Panc1 (cell line): ENCODE results near the gene TMEM120B. TPM values are rescaled to one million over a fixed set of nuclear protein-coding genes. Genes with fewer than 3 reads are reported as not detected.

Experiments used
- ATAC-seq: fragments of 200-7000 bp; cut with Tn5 transposase; 2 replicates; pipeline ENCODE4 v1.9.1; 2020; ENCODE audit warnings: mild to moderate bottlenecking, moderate library complexity
- BruUV-seq: library from RNA; stranded (reverse); fragments of 400-500 nt; replicated peaks from 2 replicates; lab custom pipeline; 2021; lab: Mats Ljungman, UMichigan
- CTCF ChIA-PET: fragments of 300-600 bp; sonication (Branson Sonifier 250); formaldehyde crosslinking; loops from one replicate; lab custom pipeline; 2022; ENCODE audit warnings: antibody characterized with exemption; lab: Charles Lee
- POLR2A ChIA-PET: fragments of 300-600 bp; sonication (Branson Sonifier 250); formaldehyde crosslinking; loops from one replicate; lab custom pipeline; 2022; ENCODE audit warnings: antibody characterized with exemption; lab: Charles Lee
- DNase-seq: peaks from one replicate; pipeline ENCODE4 v3.0.0-alpha.2; 2010; ENCODE audit warnings: low read depth, low spot score
- H3K27ac ChIP-seq: 2 replicates; pipeline ENCODE4 v1.5.1; 2011; ENCODE audit warnings: mild to moderate bottlenecking, low read length, inconsistent platforms
- H3K27me3 ChIP-seq: fragments of 200-500 bp; sonication (Bioruptor generic); 2 replicates; pipeline ENCODE4 v1.6.0; 2014; ENCODE audit warnings: low read length, inconsistent platforms; ENCODE audit not compliant: control insufficient read depth, insufficient read depth
- H3K36me3 ChIP-seq: fragments of 200-500 bp; sonication (Bioruptor generic); 2 replicates; pipeline ENCODE4 v1.5.1; 2014; ENCODE audit warnings: inconsistent platforms, mild to moderate bottlenecking, low read length, moderate library complexity; ENCODE audit not compliant: control insufficient read depth, insufficient read depth
- H3K4me1 ChIP-seq: 2 replicates; pipeline ENCODE4 v1.5.1; 2011; ENCODE audit warnings: inconsistent platforms, mild to moderate bottlenecking, low read length, moderate library complexity; ENCODE audit not compliant: control insufficient read depth, insufficient read depth
- H3K4me3 ChIP-seq, 2 experiments: 2 replicates each; pipeline ENCODE4 v1.5.1; 2011 to 2012; ENCODE audit warnings: low read depth in 2 of 2, low read length in 2 of 2, mild to moderate bottlenecking in 2 of 2, inconsistent platforms in 1 of 2, moderate library complexity in 1 of 2
- H3K9me3 ChIP-seq: fragments of 200-500 bp; sonication (Bioruptor generic); 2 replicates; pipeline ENCODE4 v1.5.1; 2014; ENCODE audit warnings: low read depth, mild to moderate bottlenecking, inconsistent platforms, low read length, moderate library complexity; ENCODE audit not compliant: control insufficient read depth, insufficient read depth
- CTCF ChIP-seq: fragments of 450-650 bp; IDR thresholded peaks from 2 replicates; pipeline ENCODE4 v1.5.1; 2017; ENCODE audit warnings: mild to moderate bottlenecking
- POLR2AphosphoS5 ChIP-seq: IDR thresholded peaks from 2 replicates; pipeline ENCODE4 v1.6.1; 2012; ENCODE audit warnings: mild to moderate bottlenecking, low read depth, low read length, moderate library complexity
- SIN3A ChIP-seq: IDR thresholded peaks from 2 replicates; pipeline ENCODE4 v1.6.1; 2012; ENCODE audit warnings: low read depth, mild to moderate bottlenecking, low read length, moderate library complexity, borderline replicate concordance; ENCODE audit not compliant: insufficient read depth
- TCF7L2 ChIP-seq: IDR thresholded peaks from 2 replicates; pipeline ENCODE4 v1.6.1; 2011; ENCODE audit warnings: mild to moderate bottlenecking, low read depth, low read length, inconsistent platforms
- in situ Hi-C: cut with HindIII; loops from 2 replicates; pipeline ENCODE4 v1.10.0; 2016; ENCODE audit warnings: low sequenced_read_pairs, low pct_unique_long_range_greater_than_20kb
- intact Hi-C: fragments of 100-400 bp; cut with micrococcal nuclease; formaldehyde crosslinking; loops from one replicate; pipeline ENCODE4 v1.10.0; 2022; ENCODE audit not compliant: unreplicated experiment
- total RNA-seq: library from RNA; stranded (reverse); gene quantifications from one replicate; pipeline ENCODE4 v1.2.1, GENCODE V29; 2021; ENCODE audit not compliant: unreplicated experiment
- TF ChIP-seq, protein P1 (sequence below), 2 experiments: IDR thresholded peaks; 2 replicates each; pipeline ENCODE4 v1.6.1; 2011 to 2012; ENCODE audit warnings: low read depth in 2 of 2, control low read depth in 1 of 2, low read length in 1 of 2, mild to moderate bottlenecking in 1 of 2, moderate library complexity in 1 of 2; ENCODE audit not compliant: insufficient read depth in 1 of 2

The TMEM120B gene
- total RNA-seq, 1 experiment from 2014 or later = 22.3 TPM

DNA sequence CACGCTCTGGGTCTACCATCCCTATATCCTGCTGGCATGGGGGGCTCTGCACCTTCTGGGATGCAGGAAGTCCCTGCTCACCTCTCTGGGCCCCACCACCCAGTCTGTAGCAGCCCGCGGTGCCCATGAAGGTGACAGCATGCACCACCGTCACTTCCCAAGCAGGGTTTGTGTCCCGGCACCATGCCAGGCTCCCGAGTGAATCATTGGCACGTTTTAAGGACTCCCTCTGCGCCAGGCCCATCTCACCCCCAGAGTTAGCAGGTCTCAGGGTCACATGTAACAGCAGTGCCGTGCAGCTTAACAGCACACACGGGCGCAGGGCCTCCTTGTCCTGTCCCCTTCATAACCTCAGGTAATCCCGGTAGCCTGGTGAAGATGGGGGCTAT lies 111.2 kb downstream of the TMEM120B start:
- CTCF ChIA-PET = interaction anchor here (0.6 to 0.8 kb wide), 2 partner anchors 17 to 65 kb away, joined by 3 to 4 read pairs; partner anchors contain the start of gene PSMD9

DNA sequence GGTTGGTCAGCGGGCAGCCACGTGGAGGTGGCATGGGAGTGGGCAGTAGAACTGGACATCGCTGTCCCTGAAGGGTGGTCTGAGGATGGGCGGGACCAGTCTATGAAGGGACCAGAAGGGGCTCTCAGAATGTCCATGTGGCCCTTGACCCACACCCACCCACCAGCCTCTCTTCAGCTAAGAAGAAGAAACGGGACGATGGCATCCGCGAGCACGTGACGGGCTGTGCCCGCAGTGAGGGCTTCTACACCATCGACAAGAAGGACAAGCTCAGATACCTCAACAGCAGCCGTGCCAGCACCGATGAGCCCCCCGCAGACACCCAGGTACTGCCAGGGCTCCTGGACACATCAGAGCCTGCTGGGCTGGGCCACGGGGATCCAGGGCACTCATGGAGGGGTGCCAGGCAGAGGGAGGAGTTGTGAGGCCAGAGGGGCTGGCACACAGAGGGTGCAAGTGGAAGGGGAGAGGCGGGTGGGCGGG lies 112.5 kb downstream of the TMEM120B start:
- no peaks in the 10 kb centered on the region; the same call in none of the 2 replicates for H3K36me3 ChIP-seq
- intact Hi-C loops = no loop called here
- H3K27ac ChIP-seq = no peak overlapping the region
- no TSS peak for BruUV-seq
- 0 out of 2 replicates have a peak, but pooled peaks have one; percentile 13 for ATAC-seq
- DNase-seq = no peak
- no peaks in the 10 kb centered on the region for H3K27me3 ChIP-seq
- TF ChIP-seq POLR2AphosphoS5 = no peak; the same call in 1 of the 2 replicates
- TF ChIP-seq TCF7L2 = no peak
- TF ChIP-seq SIN3A = no peak
- TF ChIP-seq, protein P1, sequence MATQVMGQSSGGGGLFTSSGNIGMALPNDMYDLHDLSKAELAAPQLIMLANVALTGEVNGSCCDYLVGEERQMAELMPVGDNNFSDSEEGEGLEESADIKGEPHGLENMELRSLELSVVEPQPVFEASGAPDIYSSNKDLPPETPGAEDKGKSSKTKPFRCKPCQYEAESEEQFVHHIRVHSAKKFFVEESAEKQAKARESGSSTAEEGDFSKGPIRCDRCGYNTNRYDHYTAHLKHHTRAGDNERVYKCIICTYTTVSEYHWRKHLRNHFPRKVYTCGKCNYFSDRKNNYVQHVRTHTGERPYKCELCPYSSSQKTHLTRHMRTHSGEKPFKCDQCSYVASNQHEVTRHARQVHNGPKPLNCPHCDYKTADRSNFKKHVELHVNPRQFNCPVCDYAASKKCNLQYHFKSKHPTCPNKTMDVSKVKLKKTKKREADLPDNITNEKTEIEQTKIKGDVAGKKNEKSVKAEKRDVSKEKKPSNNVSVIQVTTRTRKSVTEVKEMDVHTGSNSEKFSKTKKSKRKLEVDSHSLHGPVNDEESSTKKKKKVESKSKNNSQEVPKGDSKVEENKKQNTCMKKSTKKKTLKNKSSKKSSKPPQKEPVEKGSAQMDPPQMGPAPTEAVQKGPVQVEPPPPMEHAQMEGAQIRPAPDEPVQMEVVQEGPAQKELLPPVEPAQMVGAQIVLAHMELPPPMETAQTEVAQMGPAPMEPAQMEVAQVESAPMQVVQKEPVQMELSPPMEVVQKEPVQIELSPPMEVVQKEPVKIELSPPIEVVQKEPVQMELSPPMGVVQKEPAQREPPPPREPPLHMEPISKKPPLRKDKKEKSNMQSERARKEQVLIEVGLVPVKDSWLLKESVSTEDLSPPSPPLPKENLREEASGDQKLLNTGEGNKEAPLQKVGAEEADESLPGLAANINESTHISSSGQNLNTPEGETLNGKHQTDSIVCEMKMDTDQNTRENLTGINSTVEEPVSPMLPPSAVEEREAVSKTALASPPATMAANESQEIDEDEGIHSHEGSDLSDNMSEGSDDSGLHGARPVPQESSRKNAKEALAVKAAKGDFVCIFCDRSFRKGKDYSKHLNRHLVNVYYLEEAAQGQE (IDR thresholded peaks at IDR 0.05; ENCODE audit: insufficient read depth in 1 of 2, low read depth in 2 of 2, low read length in 1 of 2) = no peak
- TF ChIP-seq CTCF = no peak
- in situ Hi-C loops = no loop called here
- CTCF ChIA-PET = interaction anchor here (1.2 kb wide), 1 partner anchor 13 kb away, joined by 4 read pairs; no protein-coding TSS in a partner anchor
- H3K4me1 ChIP-seq = no peaks in the 10 kb centered on the region
- POLR2A ChIA-PET = no interaction called here
- H3K4me3 ChIP-seq = no peak overlapping the region
- no peaks in the 10 kb centered on the region for H3K9me3 ChIP-seq

More for the DNA sequence above, 111.2 kb downstream of the TMEM120B start:
- DNase-seq (no peak), ATAC-seq (no peak)
- no peaks in the 10 kb centered on the region for H3K9me3 ChIP-seq
- POLR2A ChIA-PET = interaction anchor here (0.5 kb wide), 1 partner anchor 28 kb away, joined by 4 read pairs; no protein-coding TSS in a partner anchor
- H3K36me3 ChIP-seq = peaks cover 2% of the 10 kb centered on the region
- no TSS peak for BruUV-seq
- no peak overlapping the region for H3K27ac ChIP-seq
- no peaks in the 10 kb centered on the region for H3K4me1 ChIP-seq
- intact Hi-C loops (no loop called here), in situ Hi-C loops (no loop called here)
- no peaks in the 10 kb centered on the region for H3K27me3 ChIP-seq
- no peak overlapping the region for H3K4me3 ChIP-seq
- TF ChIP-seq TCF7L2 (no peak), CTCF (no peak), SIN3A (no peak), POLR2AphosphoS5 (no peak)
- TF ChIP-seq, protein P1 (IDR thresholded peaks at IDR 0.05; ENCODE audit: insufficient read depth in 1 of 2, low read depth in 2 of 2, low read length in 1 of 2) = no peak
